GM19395 (cell line): ENCODE data around the gene ECSIT.
A peak's percentile ranks its signal among the peaks of the same experiment; 100 is the strongest.
"Not testable (repeated sequence)": the region's sequence is repeated elsewhere in the genome, so short reads cannot be mapped to it uniquely, and the experiment has no call there.

ENCODE experiments used
- ATAC-seq: cut with Tn5 transposase; IDR thresholded peaks from one replicate; pipeline ENCODE4 v1.9.1; 2021; ENCODE audit warnings: mild to moderate bottlenecking, moderate library complexity; ENCODE audit not compliant: unreplicated experiment

Gene ECSIT

GRCh38 chr19:11528551-11529341 is at the start of gene ECSIT:
Gene ECSIT (minus strand): TSS chr19:11529134. CDS start chr19:11519170, 9,964 bp downstream.
- peak; percentile 90 for ATAC-seq

GRCh38 chr19:11577451-11578257 is 48.7 kb upstream of the ECSIT start, which contains the start of gene ACP5:
Gene ACP5 (minus strand): TSS chr19:11577645. CDS start chr19:11577317, 328 bp downstream.
- no peak for ATAC-seq

- ATAC-seq = no peak
Measured at GRCh38 chr19:11576227-11576626, 47.3 kb upstream of the ECSIT start.

- no peak for ATAC-seq
Measured at GRCh38 chr19:11574689-11575088, 45.8 kb upstream of the ECSIT start.

- ATAC-seq = not testable (repeated sequence)
Measured at GRCh38 chr19:11573763-11574162, 44.8 kb upstream of the ECSIT start.

GRCh38 chr19:11573354-11573753 is 44.4 kb upstream of the ECSIT start:
- not testable (repeated sequence) for ATAC-seq

GRCh38 chr19:11570039-11570462 is 41.1 kb upstream of the ECSIT start:
- ATAC-seq = no peak

GRCh38 chr19:11566164-11566563 is 37.2 kb upstream of the ECSIT start:
- no peak for ATAC-seq

- ATAC-seq = not testable (repeated sequence)
Measured at GRCh38 chr19:11565649-11565980, 36.7 kb upstream of the ECSIT start.

- ATAC-seq = not testable (repeated sequence)
Measured at GRCh38 chr19:11564082-11564807, 35.3 kb upstream of the ECSIT start.

GRCh38 chr19:11563532-11563931 is 34.6 kb upstream of the ECSIT start:
- ATAC-seq = no peak

- ATAC-seq = peak; percentile 51
Measured at GRCh38 chr19:11560404-11561051, 31.6 kb upstream of the ECSIT start.

- ATAC-seq = peak; percentile 76
Measured at GRCh38 chr19:11558881-11559828, 30.2 kb upstream of the ECSIT start, which contains the start of gene ELOF1. Gene ELOF1 (minus strand): TSS chr19:11559230. CDS start chr19:11554347, 4,883 bp downstream.

GRCh38 chr19:11556634-11557420 is 27.9 kb upstream of the ECSIT start:
- no peak for ATAC-seq

- ATAC-seq = no peak
Measured at GRCh38 chr19:11555246-11555645, 26.3 kb upstream of the ECSIT start.

- ATAC-seq = no peak
Measured at GRCh38 chr19:11554160-11554559, 25.2 kb upstream of the ECSIT start.

GRCh38 chr19:11552666-11553372 is 23.9 kb upstream of the ECSIT start:
- no peak for ATAC-seq

GRCh38 chr19:11551603-11552235 is 22.8 kb upstream of the ECSIT start:
- no peak for ATAC-seq
